ENCODE measurements around the gene AEBP2.

GRCh38 chr12:19461999-19462398 lies 22.7 kb downstream of the AEBP2 start:
- TF ChIP-seq CTCF (IDR thresholded peaks at IDR 0.05) = no peak
- no peak for TF ChIP-seq POLR2A (IDR thresholded peaks at IDR 0.05)

All from body of pancreas (tissue), 4 donors.